Measurements from ENCODE around the gene RRAS.

The RRAS gene

DNA sequence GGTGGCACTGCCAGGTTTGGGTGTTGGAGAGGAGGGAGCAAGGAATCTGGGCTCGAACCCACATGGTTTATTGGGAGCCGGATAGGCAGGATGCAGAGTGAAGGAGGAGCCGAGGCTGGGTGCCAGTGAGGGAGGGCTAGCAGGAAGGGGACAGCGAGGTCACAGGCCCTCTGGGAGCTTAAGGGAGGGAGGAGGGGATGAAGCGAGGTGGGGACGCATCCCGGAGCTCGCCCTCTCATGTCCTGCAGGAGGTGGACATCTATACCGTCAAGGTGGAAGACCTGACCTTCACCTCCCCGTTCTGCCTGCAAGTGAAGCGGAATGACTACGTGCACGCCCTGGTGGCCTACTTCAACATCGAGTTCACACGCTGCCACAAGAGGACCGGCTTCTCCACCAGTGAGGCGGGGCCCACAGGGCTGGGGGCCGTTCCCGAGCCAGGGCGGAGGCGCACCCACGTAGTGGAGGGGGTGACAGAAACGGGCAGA is 45.9 kb upstream of the RRAS start:
- TF ChIP-seq, protein P1, sequence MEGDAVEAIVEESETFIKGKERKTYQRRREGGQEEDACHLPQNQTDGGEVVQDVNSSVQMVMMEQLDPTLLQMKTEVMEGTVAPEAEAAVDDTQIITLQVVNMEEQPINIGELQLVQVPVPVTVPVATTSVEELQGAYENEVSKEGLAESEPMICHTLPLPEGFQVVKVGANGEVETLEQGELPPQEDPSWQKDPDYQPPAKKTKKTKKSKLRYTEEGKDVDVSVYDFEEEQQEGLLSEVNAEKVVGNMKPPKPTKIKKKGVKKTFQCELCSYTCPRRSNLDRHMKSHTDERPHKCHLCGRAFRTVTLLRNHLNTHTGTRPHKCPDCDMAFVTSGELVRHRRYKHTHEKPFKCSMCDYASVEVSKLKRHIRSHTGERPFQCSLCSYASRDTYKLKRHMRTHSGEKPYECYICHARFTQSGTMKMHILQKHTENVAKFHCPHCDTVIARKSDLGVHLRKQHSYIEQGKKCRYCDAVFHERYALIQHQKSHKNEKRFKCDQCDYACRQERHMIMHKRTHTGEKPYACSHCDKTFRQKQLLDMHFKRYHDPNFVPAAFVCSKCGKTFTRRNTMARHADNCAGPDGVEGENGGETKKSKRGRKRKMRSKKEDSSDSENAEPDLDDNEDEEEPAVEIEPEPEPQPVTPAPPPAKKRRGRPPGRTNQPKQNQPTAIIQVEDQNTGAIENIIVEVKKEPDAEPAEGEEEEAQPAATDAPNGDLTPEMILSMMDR (conservative IDR thresholded peaks at IDR 0.05): no peak
- H3K27ac ChIP-seq: no peak overlapping the region

- TF ChIP-seq, protein P1 (conservative IDR thresholded peaks at IDR 0.05): no peak
- no peak overlapping the region for H3K27ac ChIP-seq
These were observed 45.1 kb upstream of the RRAS start for GRCh38 chr19:49684983-49685553.

GRCh38 chr19:49684251-49684982 is 44.5 kb upstream of the RRAS start:
- TF ChIP-seq, protein P1 (conservative IDR thresholded peaks at IDR 0.05): peak; percentile 81
- no peak overlapping the region for H3K27ac ChIP-seq

DNA sequence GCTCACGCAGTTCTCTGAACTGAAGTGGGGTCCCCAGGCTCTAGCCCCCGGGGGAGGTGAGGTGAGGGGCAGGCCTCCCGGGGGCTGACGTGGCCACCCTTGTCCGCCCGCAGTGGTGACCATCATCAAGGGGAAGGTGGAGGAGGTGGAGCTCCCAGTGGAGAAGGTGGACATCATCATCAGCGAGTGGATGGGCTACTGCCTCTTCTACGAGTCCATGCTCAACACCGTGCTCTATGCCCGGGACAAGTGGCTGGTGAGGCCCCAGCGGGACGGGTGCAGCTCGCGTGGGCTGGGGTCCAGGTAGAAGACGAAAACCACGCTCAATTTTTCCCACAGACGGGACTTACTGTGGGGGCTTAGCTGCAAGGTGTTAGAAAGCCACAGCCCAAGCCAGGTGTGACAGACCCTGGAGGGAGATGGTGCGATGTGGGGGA is 43.9 kb upstream of the RRAS start:
- no peak overlapping the region for H3K27ac ChIP-seq
- TF ChIP-seq, protein P1 (conservative IDR thresholded peaks at IDR 0.05): no peak

DNA sequence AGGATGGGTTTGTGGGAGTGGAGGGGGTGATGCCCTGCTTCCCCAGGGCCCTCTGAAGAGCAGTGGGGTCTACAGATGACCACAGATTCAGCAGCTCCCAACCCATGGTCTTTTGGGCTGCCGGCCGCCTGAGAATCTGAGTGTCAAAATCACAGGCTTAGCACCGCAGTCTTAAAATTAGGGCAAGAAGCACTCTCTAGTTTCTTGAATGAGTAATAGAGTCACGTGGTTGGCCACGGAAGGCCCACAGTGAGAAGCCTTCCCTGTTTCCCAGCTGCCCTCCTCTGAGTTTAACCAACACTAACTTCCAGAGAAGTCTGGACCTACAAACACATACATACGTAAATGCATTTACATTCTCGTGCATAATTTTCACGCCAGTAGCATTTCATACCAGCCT is 42.3 kb upstream of the RRAS start:
- no peak overlapping the region for H3K27ac ChIP-seq
- TF ChIP-seq, protein P1 (conservative IDR thresholded peaks at IDR 0.05): no peak

DNA sequence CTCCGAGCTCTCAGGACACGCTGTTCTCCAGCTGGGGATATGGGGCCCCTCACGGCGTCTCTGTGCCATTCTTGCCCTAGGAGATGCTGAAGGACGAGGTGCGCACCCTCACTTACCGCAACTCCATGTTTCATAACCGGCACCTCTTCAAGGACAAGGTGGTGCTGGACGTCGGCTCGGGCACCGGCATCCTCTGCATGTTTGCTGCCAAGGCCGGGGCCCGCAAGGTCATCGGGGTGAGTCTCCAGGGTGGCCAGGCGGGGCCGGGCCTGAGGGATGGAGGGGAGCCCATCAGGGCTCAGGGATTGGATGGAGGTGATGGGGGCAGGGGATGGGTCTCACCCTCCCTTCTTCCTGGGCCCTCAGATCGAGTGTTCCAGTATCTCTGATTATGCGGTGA is 41.9 kb upstream of the RRAS start:
- H3K27ac ChIP-seq: no peak overlapping the region
- TF ChIP-seq, protein P1 (conservative IDR thresholded peaks at IDR 0.05): no peak

- H3K27ac ChIP-seq: peak overlapping the region; percentile 96
- TF ChIP-seq, protein P1 (conservative IDR thresholded peaks at IDR 0.05): peak; percentile 100
These were observed 40.7 kb upstream of the RRAS start for GRCh38 chr19:49680421-49681351.
